ENCODE measurements around the gene FRMD5.

The FRMD5 gene

GRCh38 chr15:44081026-44082013, 113.8 kb downstream of the FRMD5 start:
- TF ChIP-seq TAF1 (IDR thresholded peaks at IDR 0.05; ENCODE audit: borderline replicate concordance, insufficient read depth, low read length) (no peak), SIN3A (IDR thresholded peaks at IDR 0.05; ENCODE audit: borderline replicate concordance, insufficient read depth, low read length) (no peak), REST (IDR thresholded peaks at IDR 0.05; ENCODE audit: insufficient read depth in 1 of 2, low read depth in 2 of 2, low read length in 2 of 2) (no peak), POLR2AphosphoS5 (IDR thresholded peaks at IDR 0.05; ENCODE audit: low read depth, low read length) (no peak), FOXP2 (optimal IDR thresholded peaks at IDR 0.05; ENCODE audit: borderline replicate concordance, extremely low read depth, extremely low read length, insufficient read depth) (no peak)

GRCh38 chr15:44075535-44075934, 119.5 kb downstream of the FRMD5 start:
- TF ChIP-seq TAF1 (IDR thresholded peaks at IDR 0.05; ENCODE audit: borderline replicate concordance, insufficient read depth, low read length) (no peak), SIN3A (IDR thresholded peaks at IDR 0.05; ENCODE audit: borderline replicate concordance, insufficient read depth, low read length) (no peak), FOXP2 (optimal IDR thresholded peaks at IDR 0.05; ENCODE audit: borderline replicate concordance, extremely low read depth, extremely low read length, insufficient read depth) (no peak), REST (IDR thresholded peaks at IDR 0.05; ENCODE audit: insufficient read depth in 1 of 2, low read depth in 2 of 2, low read length in 2 of 2) (no peak), POLR2AphosphoS5 (IDR thresholded peaks at IDR 0.05; ENCODE audit: low read depth, low read length) (no peak)

GRCh38 chr15:44069489-44069888, 125.6 kb downstream of the FRMD5 start:
- TF ChIP-seq SIN3A (IDR thresholded peaks at IDR 0.05; ENCODE audit: borderline replicate concordance, insufficient read depth, low read length) (no peak), FOXP2 (optimal IDR thresholded peaks at IDR 0.05; ENCODE audit: borderline replicate concordance, extremely low read depth, extremely low read length, insufficient read depth) (no peak), TAF1 (IDR thresholded peaks at IDR 0.05; ENCODE audit: borderline replicate concordance, insufficient read depth, low read length) (no peak), REST (IDR thresholded peaks at IDR 0.05; ENCODE audit: insufficient read depth in 1 of 2, low read depth in 2 of 2, low read length in 2 of 2) (no peak)

- TF ChIP-seq REST (IDR thresholded peaks at IDR 0.05; ENCODE audit: insufficient read depth in 1 of 2, low read depth in 2 of 2, low read length in 2 of 2): no peak
Observed at GRCh38 chr15:44068347-44068746, 126.7 kb downstream of the FRMD5 start.

All from PFSK-1 (cell line).